ENCODE data around the gene NIPA2. TPM values are rescaled to one million over a fixed set of nuclear protein-coding genes. Genes with fewer than 3 reads are reported as not detected.

NIPA2 gene
- total RNA-seq, 1 donor from 2014 or later = 98.8 TPM

DNA sequence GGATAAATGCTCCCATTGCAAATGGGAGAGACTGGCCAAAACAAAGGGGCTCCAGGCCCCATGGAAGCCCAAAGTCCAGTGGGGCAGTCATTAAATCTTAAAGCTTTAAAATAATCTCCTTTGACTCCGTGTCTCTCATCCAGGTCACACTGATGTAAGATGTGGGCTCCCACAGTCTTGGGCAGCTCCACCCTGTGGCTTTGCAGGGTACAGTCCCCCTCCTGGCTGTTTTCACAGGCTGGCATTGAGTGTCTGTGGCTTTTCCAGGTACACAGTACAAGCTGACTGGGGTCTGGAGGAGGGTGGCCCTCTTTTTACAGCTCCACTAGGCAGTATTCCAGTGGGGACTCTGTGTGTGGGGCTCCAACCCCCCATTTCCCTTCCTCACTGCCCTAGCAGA is 45.9 kb downstream of the NIPA2 start:
- H3K36me3 Mint-ChIP-seq (ENCODE audit: low read depth) = no peaks in the 10 kb centered on the region
- no peak for ATAC-seq (ENCODE audit: low read depth)
- ChIA-PET POLR2A (no interaction called here), CTCF (no interaction called here)
- H3K4me3 Mint-ChIP-seq = no peak overlapping the region
- H3K9me3 Mint-ChIP-seq = no peaks in the 10 kb centered on the region
- DNase-seq = no peak
- no peaks in the 10 kb centered on the region for H3K27me3 Mint-ChIP-seq
- no peak for TF ChIP-seq CTCF (IDR thresholded peaks at IDR 0.05)
- H3K27ac Mint-ChIP-seq = no peak overlapping the region
- no peaks in the 10 kb centered on the region for H3K4me1 Mint-ChIP-seq
- intact Hi-C loops (cut with micrococcal nuclease) = no loop called here

DNA sequence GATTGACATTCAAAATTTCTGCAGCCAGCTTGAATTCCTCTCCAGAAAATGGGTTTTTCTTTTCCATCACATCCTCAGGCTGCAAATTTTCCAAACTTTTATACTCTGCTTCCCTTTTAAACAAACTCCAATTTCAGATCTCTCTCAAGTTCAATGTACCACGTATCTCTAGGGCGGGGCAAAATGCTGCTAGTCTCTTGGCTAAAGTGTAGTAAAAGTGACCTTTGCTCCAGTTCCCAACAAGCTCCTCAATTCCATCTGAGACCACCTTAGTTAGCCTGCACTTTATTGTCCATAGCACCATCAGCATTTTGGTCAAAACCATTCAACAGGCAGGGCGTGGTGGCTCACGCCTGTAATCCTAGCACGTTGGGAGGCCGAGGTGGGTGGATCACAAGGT is 46.7 kb downstream of the NIPA2 start:
- Mint-ChIP-seq H3K9me3 (no peaks in the 10 kb centered on the region), H3K36me3 (ENCODE audit: low read depth) (no peaks in the 10 kb centered on the region), H3K4me1 (no peaks in the 10 kb centered on the region), H3K27me3 (no peaks in the 10 kb centered on the region), H3K27ac (no peak overlapping the region), H3K4me3 (no peak overlapping the region)
- intact Hi-C loops (cut with micrococcal nuclease) = no loop called here
- DNase-seq (no peak), ATAC-seq (ENCODE audit: low read depth) (no peak)
- POLR2A ChIA-PET = no interaction called here
- CTCF ChIA-PET = no interaction called here
- no peak for TF ChIP-seq CTCF (IDR thresholded peaks at IDR 0.05)

GRCh38 chr15:22887157-22887951 is 48.9 kb downstream of the NIPA2 start:
- Mint-ChIP-seq H3K27me3 (no peaks in the 10 kb centered on the region), H3K27ac (no peak overlapping the region), H3K36me3 (ENCODE audit: low read depth) (no peaks in the 10 kb centered on the region), H3K4me1 (no peaks in the 10 kb centered on the region), H3K9me3 (no peaks in the 10 kb centered on the region), H3K4me3 (no peak overlapping the region)
- DNase-seq (no peak), ATAC-seq (ENCODE audit: low read depth) (no peak)
- ChIA-PET CTCF (no interaction called here), POLR2A (no interaction called here)
- no peak for TF ChIP-seq CTCF (IDR thresholded peaks at IDR 0.05)
- intact Hi-C loops (cut with micrococcal nuclease) = no loop called here

- no peaks in the 10 kb centered on the region for H3K36me3 Mint-ChIP-seq (ENCODE audit: low read depth)
- H3K4me3 Mint-ChIP-seq = no peak overlapping the region
- H3K4me1 Mint-ChIP-seq = no peaks in the 10 kb centered on the region
- H3K27ac Mint-ChIP-seq = no peak overlapping the region
- DNase-seq = no peak
- ATAC-seq (ENCODE audit: low read depth) = no peak
- H3K27me3 Mint-ChIP-seq = no peaks in the 10 kb centered on the region
- TF ChIP-seq CTCF (IDR thresholded peaks at IDR 0.05) = no peak
- H3K9me3 Mint-ChIP-seq = no peaks in the 10 kb centered on the region
- intact Hi-C loops (cut with micrococcal nuclease) = no loop called here
- ChIA-PET POLR2A (no interaction called here), CTCF (no interaction called here)
These were observed 49.8 kb downstream of the NIPA2 start for GRCh38 chr15:22888120-22888859.

- Mint-ChIP-seq H3K36me3 (ENCODE audit: low read depth) (no peaks in the 10 kb centered on the region), H3K9me3 (no peaks in the 10 kb centered on the region), H3K4me1 (no peaks in the 10 kb centered on the region), H3K4me3 (no peak overlapping the region), H3K27me3 (no peaks in the 10 kb centered on the region), H3K27ac (no peak overlapping the region)
- TF ChIP-seq CTCF (IDR thresholded peaks at IDR 0.05) = no peak
- intact Hi-C loops (cut with micrococcal nuclease) = no loop called here
- ChIA-PET POLR2A (no interaction called here), CTCF (no interaction called here)
- DNase-seq (no peak), ATAC-seq (ENCODE audit: low read depth) (no peak)
These were observed 50.8 kb downstream of the NIPA2 start for GRCh38 chr15:22889146-22889818.
